ENCODE measurements around the gene SPOCK1.
A peak's percentile ranks its signal among the peaks of the same experiment; 100 is the strongest.

Gene SPOCK1

DNA sequence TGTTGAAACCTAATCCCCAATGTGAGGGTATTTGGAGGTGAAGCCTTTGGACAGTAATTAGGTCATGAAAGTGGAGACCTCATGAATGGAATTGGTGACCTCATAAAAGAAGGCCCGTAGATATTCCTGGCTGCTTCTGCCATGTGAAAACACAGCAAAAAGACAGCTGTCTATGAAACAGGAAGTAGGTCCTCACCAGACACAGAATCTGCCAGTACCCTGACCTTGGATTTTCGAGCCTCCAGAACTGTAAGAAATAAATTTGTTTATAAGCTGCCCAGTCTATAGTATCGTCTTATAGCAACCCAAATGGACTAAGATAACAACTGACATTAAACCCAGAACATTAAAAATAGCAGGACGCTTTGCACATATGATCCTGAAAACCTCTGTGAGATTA, 371.1 kb downstream of the SPOCK1 start:
- H3K4me3 ChIP-seq (replicated peaks in 1 of 2; ENCODE audit: low read depth in 2 of 2, low read length in 2 of 2) = no peak overlapping the region
- TF ChIP-seq, protein P1, sequence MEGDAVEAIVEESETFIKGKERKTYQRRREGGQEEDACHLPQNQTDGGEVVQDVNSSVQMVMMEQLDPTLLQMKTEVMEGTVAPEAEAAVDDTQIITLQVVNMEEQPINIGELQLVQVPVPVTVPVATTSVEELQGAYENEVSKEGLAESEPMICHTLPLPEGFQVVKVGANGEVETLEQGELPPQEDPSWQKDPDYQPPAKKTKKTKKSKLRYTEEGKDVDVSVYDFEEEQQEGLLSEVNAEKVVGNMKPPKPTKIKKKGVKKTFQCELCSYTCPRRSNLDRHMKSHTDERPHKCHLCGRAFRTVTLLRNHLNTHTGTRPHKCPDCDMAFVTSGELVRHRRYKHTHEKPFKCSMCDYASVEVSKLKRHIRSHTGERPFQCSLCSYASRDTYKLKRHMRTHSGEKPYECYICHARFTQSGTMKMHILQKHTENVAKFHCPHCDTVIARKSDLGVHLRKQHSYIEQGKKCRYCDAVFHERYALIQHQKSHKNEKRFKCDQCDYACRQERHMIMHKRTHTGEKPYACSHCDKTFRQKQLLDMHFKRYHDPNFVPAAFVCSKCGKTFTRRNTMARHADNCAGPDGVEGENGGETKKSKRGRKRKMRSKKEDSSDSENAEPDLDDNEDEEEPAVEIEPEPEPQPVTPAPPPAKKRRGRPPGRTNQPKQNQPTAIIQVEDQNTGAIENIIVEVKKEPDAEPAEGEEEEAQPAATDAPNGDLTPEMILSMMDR (IDR thresholded peaks at IDR 0.05; ENCODE audit: low read depth, low read length) = no peak

DNA sequence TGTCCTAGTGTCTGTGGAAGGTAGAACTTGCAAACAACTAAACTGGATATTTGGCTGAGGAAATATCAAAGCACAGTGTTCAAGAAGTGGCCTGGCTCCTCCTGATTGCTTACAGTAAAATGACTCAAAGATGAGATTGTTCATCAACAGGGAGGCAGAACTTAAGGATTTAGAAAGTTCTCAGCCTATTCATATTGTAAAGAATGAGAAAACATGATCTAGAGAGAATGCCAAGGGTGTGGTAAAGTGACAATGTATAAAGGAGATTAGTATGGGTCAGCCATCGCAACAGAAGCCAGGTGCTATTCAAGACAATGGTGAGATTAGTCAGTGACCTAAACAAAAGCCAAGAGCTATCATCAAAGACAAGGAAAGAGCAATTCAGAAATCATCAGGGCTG, 372.3 kb downstream of the SPOCK1 start:
- no peak overlapping the region for H3K4me3 ChIP-seq (replicated peaks in 1 of 2; ENCODE audit: low read depth in 2 of 2, low read length in 2 of 2)
- TF ChIP-seq, protein P1 (IDR thresholded peaks at IDR 0.05; ENCODE audit: low read depth, low read length) = no peak
- peak in 1 of 2 donors; percentile 50 for DNase-seq (ENCODE audit: low read depth in 2 of 2)

More for the DNA sequence above, 371.1 kb downstream of the SPOCK1 start:
- no peak for DNase-seq (ENCODE audit: low read depth in 2 of 2)

DNA sequence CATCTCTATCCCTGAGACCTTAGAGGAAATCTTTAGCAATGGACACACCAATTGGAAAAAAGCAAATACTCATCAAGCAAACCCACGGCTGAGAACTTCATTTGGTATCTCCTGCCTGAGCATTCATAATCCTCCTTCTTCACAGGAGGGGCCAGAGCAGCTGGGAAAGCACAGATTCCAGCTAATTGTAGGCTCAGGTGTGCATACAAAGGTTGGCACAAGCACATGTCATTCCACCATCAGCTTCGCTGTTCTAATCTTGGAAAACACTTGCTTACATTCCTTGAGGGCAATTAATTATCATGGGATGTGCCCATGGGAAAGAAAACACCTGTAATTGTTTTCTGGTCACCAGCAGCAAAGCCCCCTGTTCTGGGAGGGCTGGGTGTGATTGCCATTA, 376.6 kb downstream of the SPOCK1 start:
- H3K4me3 ChIP-seq (replicated peaks in 1 of 2; ENCODE audit: low read depth in 2 of 2, low read length in 2 of 2) = no peak overlapping the region
- no peak for DNase-seq (ENCODE audit: low read depth in 2 of 2)
- TF ChIP-seq, protein P1 (IDR thresholded peaks at IDR 0.05; ENCODE audit: low read depth, low read length) = no peak

DNA sequence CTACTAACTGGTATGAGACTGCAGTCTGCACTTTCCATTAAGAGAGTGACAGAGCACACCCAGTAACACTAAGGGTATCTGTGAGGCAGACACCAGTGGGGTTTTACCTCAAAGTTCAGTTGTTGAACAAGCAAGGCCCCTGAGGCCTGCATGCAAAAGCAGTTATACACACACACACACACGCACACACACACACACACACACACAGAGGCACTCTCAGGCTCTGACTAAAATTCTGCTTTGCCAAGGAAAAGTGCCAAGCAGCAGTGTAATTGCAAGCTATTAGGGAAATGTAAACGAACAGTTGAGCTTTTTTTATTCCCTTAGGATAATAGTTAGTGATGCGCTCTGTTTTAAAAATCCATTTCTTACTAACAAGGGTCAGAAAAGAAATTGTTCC, 377.1 kb downstream of the SPOCK1 start:
- TF ChIP-seq, protein P1 (IDR thresholded peaks at IDR 0.05; ENCODE audit: low read depth, low read length) = no peak
- DNase-seq (ENCODE audit: low read depth in 2 of 2) = peak; percentile 35 to 68
- H3K4me3 ChIP-seq (replicated peaks in 1 of 2; ENCODE audit: low read depth in 2 of 2, low read length in 2 of 2) = no peak overlapping the region

DNA sequence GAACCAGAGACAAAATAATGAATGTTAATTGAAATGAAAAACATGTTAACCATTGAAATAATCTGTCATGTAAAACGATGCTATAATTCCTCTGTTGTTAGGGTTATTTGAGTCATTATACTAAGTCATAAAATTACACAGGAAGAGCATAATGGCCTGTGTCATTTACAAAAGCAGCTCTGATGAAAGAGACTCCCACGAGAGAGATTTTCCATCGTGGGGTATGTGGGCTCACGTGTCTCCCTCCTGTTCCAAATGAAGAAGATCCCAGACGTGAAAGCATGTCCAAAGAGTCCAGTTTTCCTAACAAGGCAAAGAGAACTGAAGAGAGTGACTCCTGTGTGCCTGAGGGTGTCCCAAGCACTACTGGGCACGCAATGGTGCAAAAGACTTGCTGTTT, 379.8 kb downstream of the SPOCK1 start:
- no peak for DNase-seq (ENCODE audit: low read depth in 2 of 2)
- no peak overlapping the region for H3K4me3 ChIP-seq (replicated peaks in 1 of 2; ENCODE audit: low read depth in 2 of 2, low read length in 2 of 2)
- TF ChIP-seq, protein P1 (IDR thresholded peaks at IDR 0.05; ENCODE audit: low read depth, low read length) = no peak

DNA sequence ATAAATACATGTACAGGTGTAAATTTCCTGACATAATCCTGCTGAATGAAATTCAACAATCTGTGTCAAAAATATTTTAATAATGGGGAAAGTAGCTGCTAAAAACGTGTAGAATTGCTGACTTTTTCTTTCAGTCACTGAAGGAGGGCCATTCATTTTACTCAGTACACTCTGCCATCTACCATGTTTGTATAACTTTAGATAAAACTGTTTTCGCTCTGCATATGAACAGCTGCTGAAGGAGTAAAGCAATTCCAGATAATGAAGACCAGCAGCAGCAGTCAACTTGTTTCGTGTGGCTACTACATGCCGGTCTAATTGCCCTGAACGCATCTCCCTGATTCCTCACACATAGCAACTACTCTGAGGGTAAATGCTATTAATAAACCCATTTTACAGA, 380.5 kb downstream of the SPOCK1 start:
- DNase-seq (ENCODE audit: low read depth in 2 of 2) = no peak
- TF ChIP-seq, protein P1 (IDR thresholded peaks at IDR 0.05; ENCODE audit: low read depth, low read length) = no peak
- H3K4me3 ChIP-seq (replicated peaks in 1 of 2; ENCODE audit: low read depth in 2 of 2, low read length in 2 of 2) = no peak overlapping the region

DNA sequence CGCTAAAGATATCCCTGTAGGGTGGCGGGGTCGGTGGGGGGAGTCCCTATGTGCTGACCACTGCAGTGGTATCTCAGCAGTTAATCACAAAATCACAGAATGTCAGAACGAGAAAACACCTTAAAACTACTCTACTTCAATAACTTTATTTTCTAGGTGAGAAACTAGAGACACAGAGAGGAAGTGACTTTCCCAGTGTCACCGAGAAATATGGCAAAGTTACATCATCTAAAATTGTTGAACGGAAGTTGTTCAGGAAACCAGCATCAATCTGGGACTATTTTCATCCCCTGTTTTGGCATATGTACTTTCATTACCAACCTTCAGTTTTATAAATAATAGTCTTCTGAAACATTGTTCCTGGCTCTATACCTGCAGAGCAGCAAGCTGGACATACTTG, 384.0 kb downstream of the SPOCK1 start:
- no peak overlapping the region for H3K4me3 ChIP-seq (replicated peaks in 1 of 2; ENCODE audit: low read depth in 2 of 2, low read length in 2 of 2)
- DNase-seq (ENCODE audit: low read depth in 2 of 2) = no peak
- TF ChIP-seq, protein P1 (IDR thresholded peaks at IDR 0.05; ENCODE audit: low read depth, low read length) = no peak

Measured in cardiac fibroblast (primary cell).